Endothelial cell of umbilical vein (primary cell): ENCODE data around the gene GSG1L. TPM values are rescaled to one million over a fixed set of nuclear protein-coding genes. Genes with fewer than 3 reads are reported as not detected.

Source experiments
- BruUV-seq: library from RNA; stranded (reverse); fragments of 400-500 nt; replicated peaks from 2 replicates; lab custom pipeline; 2021; lab: Mats Ljungman, UMichigan
- CTCF ChIA-PET: fragments of 300-600, 350-600 bp; sonication (Branson Sonifier 250); formaldehyde crosslinking; loops from one replicate; lab custom pipeline; 2021; ENCODE audit warnings: antibody characterized with exemption, inconsistent platforms; lab: Charles Lee
- POLR2A ChIA-PET: fragments of 300-600, 350-600 bp; sonication (Branson Sonifier 250); formaldehyde crosslinking; loops from one replicate; lab custom pipeline; 2021; ENCODE audit warnings: antibody characterized with exemption, inconsistent platforms; lab: Charles Lee
- DNase-seq: peaks from one replicate; pipeline ENCODE4 v3.0.0-alpha.2; 2011; ENCODE audit warnings: low read depth, low spot score
- FAIRE-seq: peaks from 2 replicates; lab custom pipeline; 2011; peaks lifted over from hg19 to GRCh38; lab: Jason Lieb, UNC
- H2AFZ ChIP-seq: 2 replicates; pipeline ENCODE4 v1.6.0; 2012; ENCODE audit warnings: low read depth, low read length, control low read depth, inconsistent platforms
- H3K27ac ChIP-seq: 2 replicates; pipeline ENCODE4 v1.5.1; 2011; ENCODE audit warnings: low read depth, mild to moderate bottlenecking, control low read depth, low read length, moderate library complexity; ENCODE audit not compliant: insufficient read depth
- H3K27me3 ChIP-seq, 2 experiments: 2 replicates each; pipeline versions ENCODE4 v1.6.0 to v1.6.1; 2011; ENCODE audit warnings: low read length in 2 of 2, mixed read lengths in 1 of 2; ENCODE audit not compliant: control insufficient read depth in 2 of 2, insufficient read depth in 2 of 2
- H3K36me3 ChIP-seq, 2 experiments: 2 replicates in 1 of 2; 3 replicates in 1 of 2; pipeline ENCODE4 v1.5.1; 2011; ENCODE audit warnings: low read length in 2 of 2, mild to moderate bottlenecking in 1 of 2, moderate library complexity in 1 of 2; ENCODE audit not compliant: control insufficient read depth in 2 of 2, insufficient read depth in 2 of 2; ENCODE audit errors: extremely low read depth in 1 of 2
- H3K4me1 ChIP-seq: 3 replicates; pipeline ENCODE4 v1.5.1; 2011; ENCODE audit warnings: mild to moderate bottlenecking, low read length; ENCODE audit not compliant: control insufficient read depth, insufficient read depth; ENCODE audit errors: extremely low read depth
- H3K4me2 ChIP-seq: 2 replicates; pipeline ENCODE4 v1.6.1; 2011; ENCODE audit warnings: low read length, control low read depth, mixed read lengths; ENCODE audit not compliant: insufficient read depth
- H3K4me3 ChIP-seq, 3 experiments: fragments of 200-600 bp in 1 of 3; sonication (generic), shearing (Covaris generic) in 1 of 3; replicated peaks in 1 of 3; 2 replicates each; pipeline ENCODE4 v1.5.1; 2011 to 2016; ENCODE audit warnings: control low read depth in 3 of 3, low read length in 3 of 3, mild to moderate bottlenecking in 2 of 3, inconsistent platforms in 1 of 3, low read depth in 1 of 3, moderate library complexity in 1 of 3; ENCODE audit not compliant: insufficient read depth in 1 of 3
- H3K79me2 ChIP-seq: 2 replicates; pipeline ENCODE4 v1.6.0; 2012; ENCODE audit warnings: low read length, inconsistent platforms; ENCODE audit not compliant: control insufficient read depth, insufficient read depth
- H3K9ac ChIP-seq: replicated peaks from 2 replicates; pipeline ENCODE3; 2011; ENCODE audit warnings: low read length, control low read depth; ENCODE audit not compliant: insufficient read depth; ENCODE audit errors: extremely low read depth
- H3K9me1 ChIP-seq: replicated peaks from 3 replicates; pipeline ENCODE4 v1.6.0; 2011; ENCODE audit warnings: mild to moderate bottlenecking, low read length; ENCODE audit not compliant: control insufficient read depth, insufficient read depth; ENCODE audit errors: extremely low read depth
- H3K9me3 ChIP-seq: replicated peaks from 2 replicates; pipeline ENCODE4 v1.5.1; 2012; ENCODE audit warnings: low read length, inconsistent platforms; ENCODE audit not compliant: control insufficient read depth, insufficient read depth
- H4K20me1 ChIP-seq: replicated peaks from 2 replicates; pipeline ENCODE3; 2011; ENCODE audit warnings: mild to moderate bottlenecking, low read length; ENCODE audit not compliant: control insufficient read depth, insufficient read depth; ENCODE audit errors: extremely low read depth
- CTCF ChIP-seq, 2 donors: IDR thresholded peaks; 1 replicate in 1 of 2; 2 replicates in 1 of 2; pipeline ENCODE4 v1.5.1; 2011; ENCODE audit warnings: low read length in 2 of 2, mild to moderate bottlenecking in 2 of 2, moderate library complexity in 2 of 2, control low read depth in 1 of 2, inconsistent platforms in 1 of 2, low read depth in 1 of 2; ENCODE audit not compliant: insufficient read depth in 1 of 2; ENCODE audit errors: extremely low read depth in 1 of 2
- EZH2 ChIP-seq: IDR thresholded peaks from 2 replicates; pipeline ENCODE4 v1.6.1; 2012; ENCODE audit warnings: borderline replicate concordance, low read depth, mild to moderate bottlenecking, moderate library complexity, low read length, inconsistent platforms; ENCODE audit not compliant: severe bottlenecking
- FOS ChIP-seq: IDR thresholded peaks from 2 replicates; pipeline ENCODE4 v1.6.1; 2011; ENCODE audit warnings: mild to moderate bottlenecking, low read length, moderate library complexity, borderline replicate concordance; ENCODE audit not compliant: insufficient read depth
- GATA2 ChIP-seq: IDR thresholded peaks from 2 replicates; pipeline ENCODE4 v1.7.0; 2011; ENCODE audit warnings: low read depth, mild to moderate bottlenecking, moderate library complexity, mixed read lengths, low read length; ENCODE audit not compliant: insufficient read length, insufficient read depth
- JUN ChIP-seq: IDR thresholded peaks from 2 replicates; pipeline ENCODE4 v1.6.1; 2011; ENCODE audit warnings: borderline replicate concordance, low read depth; ENCODE audit not compliant: insufficient read length, insufficient read depth
- MAX ChIP-seq: IDR thresholded peaks from 2 replicates; pipeline ENCODE4 v1.6.1; 2011; ENCODE audit not compliant: insufficient read depth, insufficient read length
- MYC ChIP-seq: IDR thresholded peaks from one replicate; pipeline ENCODE4 v1.6.1; 2011; ENCODE audit warnings: mild to moderate bottlenecking, low read depth, low read length
- POLR2A ChIP-seq: IDR thresholded peaks from 2 replicates; pipeline ENCODE4 v1.6.1; 2012; ENCODE audit warnings: low read depth, mild to moderate bottlenecking, control low read depth, low read length
- POLR2AphosphoS5 ChIP-seq: IDR thresholded peaks from 2 replicates; pipeline ENCODE4 v1.6.1; 2012; ENCODE audit warnings: low read depth, mild to moderate bottlenecking, control low read depth, low read length, moderate library complexity; ENCODE audit not compliant: insufficient read depth
- dilution Hi-C: fragments of 300-500 bp; cut with MboI; formaldehyde crosslinking; loops from one replicate; pipeline ENCODE4 v1.15.0; 2019; ENCODE audit warnings: low sequenced_read_pairs; ENCODE audit not compliant: extremely low pct_ligation_motif_present
- intact Hi-C: fragments of 100-400 bp; cut with micrococcal nuclease; formaldehyde crosslinking; loops from one replicate; pipeline ENCODE4 v1.10.0; 2022
- polyA plus RNA-seq, 4 experiments: library from polyadenylated mRNA; depleted of rRNA in 3 of 4; stranded (reverse) in 3 of 4; unstranded in 1 of 4; fragments of >200 nt; gene quantifications; 2 replicates each; pipeline versions ENCODE4 v1.2.1 to v1.2.3, GENCODE V29; 2011 to 2012; ENCODE audit warnings: missing spikeins in 1 of 4
- total RNA-seq: library from RNA; stranded (reverse); gene quantifications from 2 replicates; pipeline ENCODE4 v1.2.3, GENCODE V29; 2021

GSG1L gene
- total and polyA plus RNA-seq, 2 donors (not counting 3 experiments of a cell fraction or from before 2014, with no cell fraction given): 0.06 TPM; not detected in 1

GRCh38 chr16:27902551-27902950 is 161.0 kb downstream of the GSG1L start:
- no peaks in the 10 kb centered on the region for H4K20me1 ChIP-seq
- H3K9me1 ChIP-seq: no peaks in the 10 kb centered on the region
- no peaks in the 10 kb centered on the region for H3K27me3 ChIP-seq
- no peak overlapping the region for H3K4me3 ChIP-seq
- H3K4me1 ChIP-seq: no peaks in the 10 kb centered on the region
- ChIA-PET CTCF (no interaction called here), POLR2A (no interaction called here)
- H3K9ac ChIP-seq: no peak overlapping the region
- H3K36me3 ChIP-seq: no peaks in the 10 kb centered on the region
- TF ChIP-seq MAX: no peak
- no peak for TF ChIP-seq FOS
- TF ChIP-seq CTCF (IDR thresholded peaks at IDR 0.05; ENCODE audit: extremely low read depth in 1 of 2, insufficient read depth in 1 of 2, low read depth in 1 of 2, low read length in 2 of 2): no peak
- no peak for TF ChIP-seq POLR2A
- no peak for TF ChIP-seq GATA2
- no peak for TF ChIP-seq JUN
- no peak for TF ChIP-seq POLR2AphosphoS5
- TF ChIP-seq MYC: no peak
- no peak for TF ChIP-seq EZH2
- no peaks in the 10 kb centered on the region for H3K9me3 ChIP-seq
- no peak overlapping the region for H2AFZ ChIP-seq
- no TSS peak for BruUV-seq
- H3K79me2 ChIP-seq: no peaks in the 10 kb centered on the region
- no peak overlapping the region for H3K27ac ChIP-seq
- intact Hi-C loops (no loop called here), dilution Hi-C loops (no loop called here)
- no peak overlapping the region for H3K4me2 ChIP-seq
- FAIRE-seq (no peak), DNase-seq (no peak)
